H1 (cell line): Measurements from ENCODE around the gene VOPP1. TPM values are rescaled to one million over a fixed set of nuclear protein-coding genes. Genes with fewer than 3 reads are reported as not detected.

Source experiments
- CTCF ChIA-PET: fragments of 300-600 bp; sonication (Branson Sonifier 250); formaldehyde crosslinking; loops from one replicate; lab custom pipeline; 2021; ENCODE audit not compliant: partially characterized antibody; lab: Charles Lee
- POLR2A ChIA-PET: fragments of 300-600 bp; sonication (Branson Sonifier 250); formaldehyde crosslinking; loops from one replicate; lab custom pipeline; 2021; ENCODE audit warnings: inconsistent platforms; ENCODE audit not compliant: partially characterized antibody; lab: Charles Lee
- DNase-seq, 2 experiments: peaks; one replicate each; pipeline versions ENCODE4 v3.0.0 to v3.0.0-alpha.2; 2010 to 2022; ENCODE audit warnings: low spot score in 2 of 2, low read depth in 1 of 2, mixed read lengths in 1 of 2
- FAIRE-seq: peaks from 2 replicates; lab custom pipeline; 2011; peaks lifted over from hg19 to GRCh38; lab: Jason Lieb, UNC
- H2AFZ ChIP-seq: 2 replicates; pipeline ENCODE4 v1.8.1; 2012; ENCODE audit warnings: low read length, inconsistent platforms
- H2AK5ac ChIP-seq: 2 replicates; pipeline ENCODE4 v1.6.1; 2013; ENCODE audit warnings: low read depth, low read length
- H2BK120ac ChIP-seq: replicated peaks from 2 replicates; pipeline ENCODE3; 2013; ENCODE audit warnings: low read depth, low read length, inconsistent platforms
- H2BK12ac ChIP-seq: 2 replicates; pipeline ENCODE4 v1.6.1; 2013; ENCODE audit warnings: low read depth, low read length
- H2BK15ac ChIP-seq: 2 replicates; pipeline ENCODE4 v1.6.1; 2013; ENCODE audit warnings: low read length
- H2BK20ac ChIP-seq: 2 replicates; pipeline ENCODE4 v1.6.1; 2013; ENCODE audit warnings: low read length
- H2BK5ac ChIP-seq: 2 replicates; pipeline ENCODE4 v1.6.1; 2013; ENCODE audit warnings: low read depth, low read length
- H3K14ac ChIP-seq: 2 replicates; pipeline ENCODE4 v1.6.1; 2013; ENCODE audit warnings: inconsistent platforms; ENCODE audit not compliant: insufficient read length
- H3K18ac ChIP-seq: 2 replicates; pipeline ENCODE4 v1.6.1; 2013; ENCODE audit warnings: low read length; ENCODE audit errors: extremely low read depth
- H3K23ac ChIP-seq: 2 replicates; pipeline ENCODE4 v1.6.1; 2013; ENCODE audit warnings: inconsistent platforms; ENCODE audit not compliant: insufficient read length
- H3K23me2 ChIP-seq: 2 replicates; pipeline ENCODE4 v1.6.1; 2013; ENCODE audit warnings: low read depth, low read length
- H3K27ac ChIP-seq: 2 replicates; pipeline ENCODE4 v1.6.1; 2011; ENCODE audit warnings: low read depth, low read length, inconsistent platforms
- H3K27me3 ChIP-seq, 4 experiments: replicated peaks in 1 of 4; 1 replicate in 1 of 4; 2 replicates in 3 of 4; pipeline versions ENCODE4 v1.6.1 to v1.8.1; 2011 to 2013; ENCODE audit warnings: low read length in 3 of 4, mild to moderate bottlenecking in 3 of 4, inconsistent platforms in 2 of 4, mixed read lengths in 2 of 4, moderate library complexity in 1 of 4; ENCODE audit not compliant: control insufficient read depth in 3 of 4, insufficient read depth in 3 of 4; ENCODE audit errors: extremely low read depth in 1 of 4
- H3K36me3 ChIP-seq, 4 experiments: 2 replicates each; pipeline versions ENCODE4 v1.6.1 to v1.8.1; 2011 to 2013; ENCODE audit warnings: mild to moderate bottlenecking in 4 of 4, low read length in 3 of 4, moderate library complexity in 2 of 4, control low read depth in 1 of 4, inconsistent platforms in 1 of 4; ENCODE audit not compliant: insufficient read depth in 4 of 4, control insufficient read depth in 2 of 4
- H3K4ac ChIP-seq: replicated peaks from 2 replicates; pipeline ENCODE3; 2013; ENCODE audit warnings: low read length, low read depth, mixed read lengths, inconsistent platforms; ENCODE audit not compliant: insufficient read length
- H3K4me1 ChIP-seq, 4 experiments: replicated peaks in 1 of 4; 1 replicate in 1 of 4; 2 replicates in 3 of 4; pipeline versions ENCODE4 v1.6.1 to v1.8.1; 2011 to 2013; ENCODE audit warnings: low read length in 3 of 4, inconsistent platforms in 2 of 4, mixed read lengths in 1 of 4; ENCODE audit not compliant: insufficient read depth in 4 of 4, control insufficient read depth in 3 of 4
- H3K4me2 ChIP-seq, 2 experiments: 2 replicates each; pipeline versions ENCODE4 v1.6.1 to v1.8.1; 2011 to 2013; ENCODE audit warnings: low read depth in 2 of 2, low read length in 2 of 2, control low read depth in 1 of 2, inconsistent platforms in 1 of 2, mild to moderate bottlenecking in 1 of 2; ENCODE audit not compliant: insufficient read depth in 1 of 2
- H3K4me3 ChIP-seq, 4 experiments: fragments of 200-600, 300-600 bp in 1 of 4; sonication (generic), shearing (Covaris generic), sonication (Bioruptor Twin) in 1 of 4; 2 replicates each; pipeline versions ENCODE4 v1.5.1 to v1.8.1; 2011 to 2016; ENCODE audit warnings: low read length in 4 of 4, low read depth in 3 of 4, control low read depth in 2 of 4, inconsistent platforms in 2 of 4, mild to moderate bottlenecking in 2 of 4, mixed read lengths in 1 of 4, moderate library complexity in 1 of 4; ENCODE audit not compliant: insufficient read depth in 2 of 4; ENCODE audit errors: extremely low read depth in 1 of 4
- H3K56ac ChIP-seq: replicated peaks from 2 replicates; pipeline ENCODE3; 2013; ENCODE audit warnings: low read depth, mild to moderate bottlenecking, mixed read lengths, low read length, inconsistent platforms; ENCODE audit not compliant: insufficient read length
- H3K79me1 ChIP-seq: 2 replicates; pipeline ENCODE4 v1.6.1; 2013; ENCODE audit warnings: low read depth, low read length, control low read depth
- H3K79me2 ChIP-seq, 2 experiments: 2 replicates each; pipeline versions ENCODE4 v1.6.1 to v1.8.1; 2012 to 2013; ENCODE audit warnings: low read length in 2 of 2, mild to moderate bottlenecking in 2 of 2, inconsistent platforms in 1 of 2; ENCODE audit not compliant: insufficient read depth in 2 of 2, control insufficient read depth in 1 of 2
- H3K9ac ChIP-seq, 4 experiments: replicated peaks in 1 of 4; 1 replicate in 1 of 4; 2 replicates in 3 of 4; pipeline versions ENCODE4 v1.6.1 to v1.8.1; 2011 to 2013; ENCODE audit warnings: low read depth in 3 of 4, low read length in 3 of 4, control low read depth in 2 of 4, mild to moderate bottlenecking in 2 of 4, moderate library complexity in 2 of 4, inconsistent platforms in 1 of 4; ENCODE audit errors: extremely low read depth in 1 of 4
- H3K9me3 ChIP-seq, 2 experiments: 2 replicates each; pipeline versions ENCODE4 v1.6.1 to v1.8.1; 2012 to 2013; ENCODE audit warnings: mild to moderate bottlenecking in 2 of 2, moderate library complexity in 2 of 2, control low read depth in 1 of 2, inconsistent platforms in 1 of 2, low read depth in 1 of 2, low read length in 1 of 2, mixed read lengths in 1 of 2; ENCODE audit not compliant: insufficient read depth in 2 of 2
- H4K20me1 ChIP-seq, 2 experiments: replicated peaks in 1 of 2; 2 replicates each; pipeline versions ENCODE3 to v1.8.1; 2011 to 2013; ENCODE audit warnings: inconsistent platforms in 2 of 2, low read length in 2 of 2, mild to moderate bottlenecking in 1 of 2; ENCODE audit not compliant: insufficient read depth in 2 of 2, control insufficient read depth in 1 of 2
- H4K5ac ChIP-seq: 2 replicates; pipeline ENCODE4 v1.6.1; 2013; ENCODE audit warnings: low read length, low read depth, mixed read lengths, inconsistent platforms; ENCODE audit not compliant: insufficient read length
- H4K8ac ChIP-seq: 2 replicates; pipeline ENCODE4 v1.8.0; 2013; ENCODE audit warnings: mild to moderate bottlenecking, moderate library complexity, low read length, inconsistent platforms; ENCODE audit not compliant: insufficient read depth; ENCODE audit errors: extremely low read depth
- H4K91ac ChIP-seq: replicated peaks from 2 replicates; pipeline ENCODE3; 2013; ENCODE audit warnings: low read length, mixed read lengths, inconsistent platforms; ENCODE audit not compliant: insufficient read length
- ASH2L ChIP-seq: fragments of 200-600, 300-600 bp; sonication (generic); IDR thresholded peaks from one replicate; pipeline ENCODE4 v1.7.1; 2017; ENCODE audit warnings: low read length
- EP300 ChIP-seq, 2 experiments: IDR thresholded peaks; 1 replicate in 1 of 2; 2 replicates in 1 of 2; pipeline ENCODE4 v1.6.1; 2011 to 2012; ENCODE audit warnings: low read depth in 2 of 2, low read length in 2 of 2, mild to moderate bottlenecking in 2 of 2, borderline replicate concordance in 1 of 2, inconsistent platforms in 1 of 2, moderate library complexity in 1 of 2
- FOSL1 ChIP-seq: IDR thresholded peaks from 2 replicates; pipeline ENCODE4 v1.6.1; 2011; ENCODE audit warnings: mild to moderate bottlenecking, low read depth, low read length, moderate library complexity; ENCODE audit not compliant: insufficient read depth
- JUN ChIP-seq: IDR thresholded peaks from 2 replicates; pipeline ENCODE4 v1.6.1; 2011; ENCODE audit warnings: low read depth, mild to moderate bottlenecking, improper control_type of control experiment, low read length
- MAFK ChIP-seq: IDR thresholded peaks from 2 replicates; pipeline ENCODE4 v1.6.1; 2012; ENCODE audit warnings: low read depth, mild to moderate bottlenecking, improper control_type of control experiment, low read length
- NRF1 ChIP-seq: IDR thresholded peaks from 2 replicates; pipeline ENCODE4 v1.6.1; 2011; ENCODE audit warnings: mild to moderate bottlenecking, low read depth, low read length, improper control_type of control experiment
- TAF7 ChIP-seq: optimal IDR thresholded peaks from 2 replicates; pipeline ENCODE3; 2011; ENCODE audit warnings: low read depth, mild to moderate bottlenecking, inconsistent platforms, low read length, moderate library complexity, borderline replicate concordance
- WGBS, 2 experiments: shearing (Covaris generic) in 1 of 2; methylation state at CpG; one replicate each; pipeline versions ENCODE4 v1.1.6 to v1.1.7; 2013 to 2015; ENCODE audit warnings: low lambda C conversion rate in 2 of 2, mixed read lengths in 2 of 2, inconsistent platforms in 1 of 2, low coverage in 1 of 2, missing lambda C conversion rate in 1 of 2; ENCODE audit not compliant: insufficient replicate concordance in 2 of 2, insufficient coverage in 1 of 2, insufficient read length in 1 of 2; ENCODE audit errors: extremely low coverage in 1 of 2, missing lambda C conversion rate in 1 of 2; 5-methylcytosine and 5-hydroxymethylcytosine counted together
- polyA plus RNA-seq, 7 experiments: library from polyadenylated mRNA; depleted of rRNA in 3 of 7; stranded (reverse) in 5 of 7; unstranded in 2 of 7; fragments of >200 nt in 5 of 7; fragments of 200-250 nt in 2 of 7; gene quantifications; 1 replicate in 5 of 7; 2 replicates in 1 of 7; 4 replicates in 1 of 7; pipeline versions ENCODE4 v1.2.1 to v1.2.3, GENCODE V29; 2011 to 2013; ENCODE audit warnings: missing spikeins in 2 of 7, mixed read lengths in 2 of 7
- total RNA-seq: library from RNA; stranded (reverse); fragmentation: NEBNext Ultra II Directional; extraction: Animal tissue kit (Norgen Biotek cat#: 25700); gene quantifications from 2 replicates; pipeline ENCODE4 v1.2.1, GENCODE V29; 2021

The VOPP1 gene
- total and polyA plus RNA-seq, 2 of the 8 experiments (the other 6 are each of a cell fraction or from before 2014, with no cell fraction given), result 44.7 to 83.0 TPM

DNA sequence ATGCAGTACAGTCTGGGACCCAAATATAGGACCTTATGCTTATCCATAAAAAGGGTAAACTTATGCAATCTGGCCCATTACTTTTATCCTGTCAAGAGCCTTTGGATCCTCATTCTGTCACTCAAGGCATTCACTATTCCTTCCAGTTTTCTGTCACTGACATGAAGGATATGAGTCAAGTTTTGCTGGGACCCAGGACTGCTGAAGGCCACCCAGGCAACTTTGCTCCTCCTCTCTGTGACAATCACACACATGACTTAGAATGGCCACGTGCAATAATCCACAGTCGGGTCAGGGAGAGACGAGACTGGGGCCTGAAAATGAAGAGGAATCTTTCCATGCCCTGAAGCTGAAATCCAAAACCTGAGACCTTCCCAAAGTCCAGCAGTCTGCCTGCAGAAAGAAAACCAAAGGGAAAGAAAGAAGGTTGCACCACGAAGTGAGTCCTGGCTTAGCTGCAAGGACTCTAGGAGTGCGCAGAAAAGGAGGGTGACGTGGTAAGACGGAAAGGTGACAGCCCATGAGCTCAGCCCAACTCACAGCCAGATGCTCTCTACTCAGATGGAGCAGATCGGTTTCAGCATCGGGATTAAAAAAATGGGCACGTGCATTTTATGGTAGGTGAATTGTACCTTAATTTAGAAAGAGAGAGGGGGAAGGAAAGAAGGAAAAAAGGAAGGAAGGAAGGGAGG is 67.2 kb downstream of the VOPP1 start:
- Histone ChIP-seq H3K79me1 (peaks cover 8% of the 10 kb centered on the region; the same call in 1 of the 2 replicates), H3K4me1 (peaks cover 0 to 4% (median under 1%) of the 10 kb centered on the region in 4 experiments; a peak in 1 of 7 replicates), H3K18ac (no peak overlapping the region), H3K14ac (no peak overlapping the region), H4K8ac (no peak overlapping the region), H2BK5ac (no peak overlapping the region; the same call in 1 of the 2 replicates), H3K56ac (no peak overlapping the region), H3K27ac (no peak overlapping the region; the same call in 1 of the 2 replicates), H2BK120ac (no peak overlapping the region), H3K23ac (no peak overlapping the region), H2BK20ac (no peak overlapping the region), H3K4me2 (no peak overlapping the region), H2AK5ac (no peak overlapping the region), H4K20me1 (peaks cover 6 to 12% of the 10 kb centered on the region in 2 experiments), H2BK12ac (no peak overlapping the region), H3K9ac (no peak overlapping the region), H4K5ac (no peak overlapping the region), H3K27me3 (no peaks in the 10 kb centered on the region), H3K4me3 (no peak overlapping the region), H2BK15ac (no peak overlapping the region), H3K23me2 (no peaks in the 10 kb centered on the region), H3K36me3 (no peaks in the 10 kb centered on the region), H3K4ac (no peak overlapping the region), H4K91ac (no peak overlapping the region), H3K79me2 (peaks cover 0 to 26% of the 10 kb centered on the region in 2 experiments; a peak in 2 of 4 replicates), H3K9me3 (no peaks in the 10 kb centered on the region), H2AFZ (no peak overlapping the region)
- CTCF ChIA-PET, result interaction anchor here (1.2 to 1.5 kb wide), 2 partner anchors 8 kb away, joined by 3 to 4 read pairs; no protein-coding TSS in a partner anchor
- TF ChIP-seq MAFK (no peak), FOSL1 (no peak), TAF7 (no peak), JUN (no peak), NRF1 (no peak), ASH2L (no peak), EP300 (IDR thresholded peaks at IDR 0.05; ENCODE audit: borderline replicate concordance in 1 of 2, low read depth in 2 of 2, low read length in 2 of 2) (no peak)
- POLR2A ChIA-PET, result interaction anchor here (1.5 kb wide), 1 partner anchor 40 kb away, joined by 3 read pairs; no protein-coding TSS in a partner anchor
- FAIRE-seq, result no peak
- 93% methylated on average over 10 of the region's 10 CpGs; no CpG with 5 or more reads in 1 of the 2 experiments for WGBS, 2 experiments
- no peak for DNase-seq
